Measurements from ENCODE around the gene CMTM7.

- TF ChIP-seq CTCF (IDR thresholded peaks at IDR 0.05) (no peak), POLR2AphosphoS5 (IDR thresholded peaks at IDR 0.05) (no peak), POLR2A (IDR thresholded peaks at IDR 0.05) (no peak)
These were observed 110.1 kb downstream of the CMTM7 start for GRCh38 chr3:32501783-32502117.
